ENCODE data around the gene DRAM1.
"Not testable (repeated sequence)": the region's sequence is repeated elsewhere in the genome, so short reads cannot be mapped to it uniquely, and the experiment has no call there.

DNA sequence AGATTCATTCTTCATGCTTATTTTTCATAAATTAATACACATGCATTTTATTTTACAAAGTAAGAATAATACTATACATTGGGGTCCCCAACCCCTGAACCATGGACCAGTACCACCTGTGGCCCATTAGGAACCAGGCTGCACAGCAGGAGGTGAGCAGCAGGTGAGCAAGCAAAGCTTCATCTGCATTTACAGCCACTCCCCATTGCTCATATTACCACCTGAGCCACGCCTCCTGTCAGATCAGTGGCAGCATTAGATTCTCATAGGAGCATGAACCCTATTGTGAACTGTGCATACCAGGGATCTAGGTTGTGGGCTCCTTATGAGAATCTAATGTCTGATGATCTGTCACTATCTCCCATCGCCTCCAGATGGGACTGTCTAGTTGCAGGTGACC lies 15.7 kb upstream of the DRAM1 start:
- not testable (repeated sequence) for TF ChIP-seq CTCF (IDR thresholded peaks at IDR 0.05); POLR2A (IDR thresholded peaks at IDR 0.05; ENCODE audit: low read depth)
